RWPE1 (cell line): ENCODE results near the gene GALNTL6.

Experiments used
- CTCF ChIA-PET: fragments of 350-600 bp; sonication (Branson Sonifier 250); formaldehyde crosslinking; extraction: SDS; loops from one replicate; lab custom pipeline; 2021; lab: Yijun Ruan, JAX
- POLR2A ChIA-PET: fragments of 400-600 bp; formaldehyde crosslinking; extraction: SDS; loops from one replicate; lab custom pipeline; 2020; ENCODE audit warnings: antibody characterized with exemption; ENCODE audit not compliant: low non-redundant PET; lab: Yijun Ruan, JAX
- DNase-seq: peaks from one replicate; pipeline ENCODE4 v3.0.0; 2012; ENCODE audit warnings: low spot score
- H3K27ac ChIP-seq: fragments of 450-650 bp; 2 replicates; pipeline ENCODE4 v1.5.1; 2017
- CTCF ChIP-seq: fragments of 450-650 bp; conservative IDR thresholded peaks from 2 replicates; pipeline ENCODE4 v1.5.1; 2017; ENCODE audit warnings: low read depth, mild to moderate bottlenecking

GALNTL6 gene

DNA sequence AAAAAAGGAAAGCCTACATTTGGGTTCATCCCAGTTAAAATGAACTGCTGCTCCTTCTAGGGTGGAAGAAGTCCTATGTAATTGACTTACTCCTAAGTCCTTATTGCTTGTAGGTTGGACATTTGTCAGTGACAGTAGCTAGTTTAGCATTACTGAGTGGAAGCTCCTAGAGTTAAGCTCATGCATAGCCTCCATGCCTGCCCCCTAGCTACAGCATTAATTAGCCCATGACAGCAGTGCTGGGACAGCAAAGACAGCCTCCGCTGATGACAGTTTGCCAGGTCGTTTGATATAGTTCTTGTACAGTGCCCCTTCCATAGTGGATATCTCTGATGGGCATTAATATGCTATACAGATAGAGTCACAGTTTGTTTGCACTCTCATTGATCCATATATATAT is 18.7 kb upstream of the GALNTL6 start:
- DNase-seq: no peak
- TF ChIP-seq CTCF: no peak
- no peak overlapping the region for H3K27ac ChIP-seq
- POLR2A ChIA-PET: no interaction called here
- CTCF ChIA-PET: no interaction called here

- CTCF ChIA-PET: no interaction called here
- POLR2A ChIA-PET: no interaction called here
- no peak for DNase-seq
- no peak for TF ChIP-seq CTCF
- H3K27ac ChIP-seq: no peak overlapping the region
Observed at GRCh38 chr4:171809854-171810253, 3.4 kb upstream of the GALNTL6 start.

DNA sequence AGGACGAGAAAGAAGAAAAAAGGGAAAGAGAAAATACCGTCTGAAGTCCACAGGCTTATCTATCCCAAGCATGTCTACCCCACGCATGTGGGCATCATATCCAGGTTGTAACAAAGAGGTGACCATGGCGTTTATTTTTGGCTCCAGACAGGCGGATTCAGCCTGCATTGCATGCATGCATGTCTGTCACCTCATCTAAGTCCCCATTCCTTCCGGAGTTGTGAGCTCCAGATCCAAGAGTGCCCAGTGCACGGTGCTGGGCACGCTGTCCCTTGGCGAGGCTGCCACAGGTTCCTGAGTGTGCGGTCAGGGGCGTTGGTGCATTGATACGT is 905 bp upstream of the GALNTL6 start:
- no peak for DNase-seq
- POLR2A ChIA-PET: no interaction called here
- no peak for TF ChIP-seq CTCF
- H3K27ac ChIP-seq: no peak overlapping the region
- CTCF ChIA-PET: no interaction called here

- no peak for DNase-seq
- no peak for TF ChIP-seq CTCF
- ChIA-PET CTCF (no interaction called here), POLR2A (no interaction called here)
- no peak overlapping the region for H3K27ac ChIP-seq
Observed at GRCh38 chr4:171813526-171814250, 484 bp downstream of the GALNTL6 start.

DNA sequence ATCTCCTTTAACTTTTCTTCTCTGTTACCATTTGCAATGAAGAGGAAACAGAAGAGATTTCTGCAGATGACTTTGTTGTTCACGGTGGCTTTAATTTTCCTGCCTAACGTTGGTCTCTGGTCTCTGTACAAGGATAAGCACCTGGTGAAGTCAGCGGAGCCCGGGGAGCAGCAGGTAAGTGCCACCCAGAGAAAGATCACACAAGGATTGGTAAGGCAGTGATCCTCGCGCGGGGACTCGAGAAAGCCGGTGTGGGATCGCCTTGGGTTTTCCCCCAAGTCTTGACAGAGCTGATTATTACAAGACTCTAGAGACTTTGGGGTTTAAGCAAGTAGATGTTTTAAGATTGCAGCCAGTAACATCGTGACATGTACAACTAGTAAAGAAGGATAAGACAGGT is 1.3 kb downstream of the GALNTL6 start:
- POLR2A ChIA-PET: no interaction called here
- no peak for TF ChIP-seq CTCF
- H3K27ac ChIP-seq: no peak overlapping the region
- no peak for DNase-seq
- CTCF ChIA-PET: no interaction called here

GRCh38 chr4:171817026-171817425 is 3.8 kb downstream of the GALNTL6 start:
- ChIA-PET CTCF (no interaction called here), POLR2A (no interaction called here)
- TF ChIP-seq CTCF: no peak
- DNase-seq: no peak
- H3K27ac ChIP-seq: no peak overlapping the region
